Right lobe of liver (tissue), 6 donors: Measurements from ENCODE around the gene NPAS2. TPM values are rescaled to one million over a fixed set of nuclear protein-coding genes. Genes with fewer than 3 reads are reported as not detected.

ENCODE experiments used
- ATAC-seq, 4 donors: fragments of 200-7000 bp; cut with Tn5 transposase; one replicate each; pipeline ENCODE4 v1.9.1; 2020; ENCODE audit warnings: mild to moderate bottlenecking in 4 of 4, moderate library complexity in 4 of 4
- DNase-seq, 3 donors: peaks; one replicate each; pipeline ENCODE4 v3.0.0-alpha.2; 2020
- H3K27ac ChIP-seq, 3 donors: fragments of 200-600 bp; one replicate each; pipeline ENCODE4 v1.8.0; 2022
- H3K27me3 ChIP-seq, 2 donors: fragments of 200-600 bp; one replicate each; pipeline ENCODE4 v1.8.0; 2022
- H3K36me3 ChIP-seq, 4 donors: fragments of 200-600 bp; sonication (generic) in 1 of 4; one replicate each; pipeline versions ENCODE4 v1.5.1 to v1.8.0; 2017 to 2022; ENCODE audit warnings: control low read depth in 1 of 4
- H3K4me1 ChIP-seq, 4 donors: fragments of 200-600 bp; sonication (generic) in 1 of 4; one replicate each; pipeline versions ENCODE4 v1.5.1 to v1.8.0; 2017 to 2022; ENCODE audit warnings: control low read depth in 1 of 4
- H3K4me3 ChIP-seq, 3 donors: fragments of 200-600 bp; one replicate each; pipeline ENCODE4 v1.8.0; 2022
- H3K9me3 ChIP-seq, 4 donors: fragments of 200-600 bp; sonication (generic) in 1 of 4; one replicate each; pipeline versions ENCODE4 v1.5.1 to v1.8.0; 2017 to 2022; ENCODE audit warnings: control low read depth in 1 of 4
- CTCF ChIP-seq, 4 donors: fragments of 200-600 bp in 3 of 4; fragments of 450-650 bp in 1 of 4; IDR thresholded peaks; one replicate each; pipeline versions ENCODE4 v1.5.1 to v1.8.0; 2016 to 2022; ENCODE audit warnings: antibody characterized with exemption in 4 of 4, mild to moderate bottlenecking in 2 of 4
- POLR2A ChIP-seq: fragments of 450-650 bp; IDR thresholded peaks from one replicate; pipeline ENCODE4 v1.6.1; 2017; ENCODE audit warnings: antibody characterized with exemption, mild to moderate bottlenecking
- WGBS: methylation state at CpG from one replicate; pipeline ENCODE4 v1.1.6; 2018; ENCODE audit warnings: low coverage, low lambda C conversion rate; ENCODE audit not compliant: insufficient coverage; ENCODE audit errors: missing lambda C conversion rate; 5-methylcytosine and 5-hydroxymethylcytosine counted together
- intact Hi-C, 2 donors: fragments of 100-400 bp; cut with DNase I; formaldehyde crosslinking; loops; one replicate each; pipeline versions ENCODE4 v1.11.2 to v1.14.1; 2022
- long read RNA-seq: library from polyadenylated mRNA; unstranded; transcript quantifications from one replicate; pipeline ENCODE4 v2.0.0, GENCODE V29; 2019
- total RNA-seq, 6 experiments: library from RNA; depleted of rRNA in 2 of 6; stranded (reverse); fragments of >200 nt in 2 of 6; fragmentation: NEBNext Ultra II Directional in 3 of 6; extraction: Animal tissue kit (Norgen Biotek cat#: 25700) in 3 of 6; gene quantifications; one replicate each; pipeline versions ENCODE4 v1.1.0 to v1.2.4, GENCODE V29; 2016 to 2023
- donor health status: DM: no; HTN: yes; CAD: no.
- donor health status: DM: no; HTN: no; CAD: no.
- donor health status: DM: no; HTN: no; CAD: no.
- donor health status: DM: no; HTN: yes; CAD: no.
- donor health status: DM: no; HTN: yes; CAD: no.

NPAS2 gene
- total RNA-seq, result 10 to 100 TPM in 5 of 6 experiments, 1 to 10 TPM in 1; 8.8 to 33.3 (median 24.5) TPM
- long read RNA-seq, result 0 reads

DNA sequence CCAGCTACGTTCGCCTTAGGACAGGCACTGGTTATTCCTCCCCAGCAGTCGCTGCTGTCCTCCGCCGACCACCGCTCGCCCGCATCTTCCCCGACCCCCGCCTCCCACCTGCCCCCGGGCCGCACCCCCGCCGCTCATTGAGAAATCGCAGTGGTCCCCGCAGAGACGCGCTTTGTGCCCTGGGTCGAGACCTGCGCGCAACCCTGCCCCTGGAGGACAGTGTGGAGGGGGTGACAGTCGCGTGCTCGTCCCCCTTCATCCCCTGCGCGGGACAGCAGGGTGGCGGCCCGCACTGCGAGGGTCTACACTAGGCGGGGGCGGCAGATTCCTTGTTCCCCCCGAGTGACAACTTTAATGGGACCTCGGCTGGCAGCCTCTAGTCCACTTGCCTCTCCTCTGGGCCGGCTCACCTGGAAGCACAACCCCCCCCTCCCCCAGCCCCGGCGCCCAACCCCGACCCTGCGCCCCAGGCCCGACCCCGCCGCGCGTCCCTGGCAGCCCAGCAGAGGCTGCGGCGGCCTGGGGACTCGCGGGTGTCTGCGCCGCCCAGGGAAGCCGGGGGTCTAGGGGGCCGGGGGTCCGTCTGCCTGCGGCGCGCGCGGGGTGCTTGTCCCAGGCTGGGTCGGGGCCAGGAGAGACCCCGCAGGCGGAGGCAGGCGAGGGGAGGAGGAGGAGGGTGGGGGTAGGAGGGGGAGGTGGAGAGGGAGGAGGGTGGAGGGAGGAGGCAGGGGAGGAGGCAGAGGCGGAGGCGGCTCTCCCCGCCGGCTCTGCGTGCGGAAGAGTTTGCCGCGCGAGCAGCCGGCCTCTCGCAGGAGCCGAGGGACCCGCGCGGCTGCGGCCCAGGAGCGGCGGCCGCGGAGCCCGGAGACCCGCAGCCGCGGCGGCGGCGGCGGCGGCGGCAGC, at the start of gene NPAS2:
Gene NPAS2 (plus strand): TSS at position 770 of the 903 bp plus-strand sequence. CDS start 84,616 bp downstream, outside the sequence.
- Histone ChIP-seq H3K4me3 (peak within 1 kb of the TSS; percentile 66 to 76 (median 73)), H3K27ac (peak within 1 kb of the TSS; percentile 44 to 95 (median 87)), H3K36me3 (no peaks in the 10 kb centered on the region), H3K4me1 (peaks cover 0 to 38% (median 12%) of the 10 kb centered on the region in 4 donors), H3K27me3 (no peaks in the 10 kb centered on the region), H3K9me3 (no peaks in the 10 kb centered on the region)
- peak; percentile 61 to 75 (median 69) for DNase-seq
- intact Hi-C loops, result loop anchor here in 1 of 2 donors (10.0 kb wide), 1 partner anchor 65 kb away; no protein-coding TSS in a partner anchor
- peak; percentile 40 to 70 (median 64) for ATAC-seq
- TF ChIP-seq CTCF (IDR thresholded peaks at IDR 0.05), result no peak
- TF ChIP-seq POLR2A, result peak; percentile 41
- WGBS, result 0% methylated on average over 13 of the region's 91 CpGs

DNA sequence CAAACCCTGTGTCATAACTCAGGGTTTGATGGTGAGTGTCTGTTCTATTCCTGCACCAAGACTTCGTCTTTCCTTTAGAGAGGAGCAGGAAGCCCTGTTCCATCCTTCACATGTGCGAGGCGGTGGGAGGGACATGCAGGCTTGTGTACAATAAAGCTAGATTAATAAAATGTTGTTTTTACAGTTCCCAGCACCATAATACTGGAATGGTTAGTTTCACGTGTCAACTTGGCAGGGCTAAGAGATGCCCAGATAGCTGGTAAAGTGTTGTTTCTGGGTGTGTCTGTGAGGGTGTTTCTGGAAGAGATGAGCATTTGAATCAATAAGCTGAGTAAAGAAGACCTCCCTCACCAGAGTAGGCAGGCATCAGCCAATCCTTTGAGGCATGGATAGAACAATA, 48.8 kb upstream of the NPAS2 start:
- Histone ChIP-seq H3K27ac (no peak overlapping the region), H3K36me3 (no peaks in the 10 kb centered on the region), H3K27me3 (no peaks in the 10 kb centered on the region), H3K9me3 (no peaks in the 10 kb centered on the region), H3K4me3 (no peak overlapping the region), H3K4me1 (no peaks in the 10 kb centered on the region)
- no peak for ATAC-seq
- DNase-seq, result no peak
- no peak for TF ChIP-seq POLR2A
- TF ChIP-seq CTCF (IDR thresholded peaks at IDR 0.05), result no peak
- 86% methylated on average over 4 of the region's 4 CpGs for WGBS
- intact Hi-C loops, result no loop called here

- Histone ChIP-seq H3K27me3 (no peaks in the 10 kb centered on the region), H3K4me3 (no peak overlapping the region), H3K36me3 (no peaks in the 10 kb centered on the region), H3K9me3 (no peaks in the 10 kb centered on the region), H3K27ac (no peak overlapping the region), H3K4me1 (no peaks in the 10 kb centered on the region)
- no peak for ATAC-seq
- DNase-seq, result no peak
- no peak for TF ChIP-seq POLR2A
- no peak for TF ChIP-seq CTCF (IDR thresholded peaks at IDR 0.05)
- intact Hi-C loops, result no loop called here
- 76% methylated on average over 3 of the region's 4 CpGs for whole genome bisulfite sequencing
Measured at GRCh38 chr2:100773538-100773937, 46.4 kb upstream of the NPAS2 start.

DNA sequence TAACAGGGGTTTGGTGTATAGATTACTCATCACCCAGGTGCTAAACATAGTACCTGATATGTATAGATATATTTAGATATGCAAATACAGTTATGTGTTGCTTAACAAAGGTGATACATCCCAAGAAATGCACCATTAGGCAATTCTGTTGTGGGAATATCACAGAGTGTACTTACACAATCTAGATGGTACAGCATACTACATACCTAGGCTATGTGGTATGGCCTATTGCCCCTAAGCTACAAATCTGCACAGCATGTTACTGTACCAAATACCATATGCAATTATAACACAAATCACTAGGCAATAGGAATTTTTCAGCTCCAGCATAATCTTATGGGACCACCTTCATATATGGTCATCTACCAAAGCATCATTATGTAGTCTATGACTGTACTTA, 43.5 kb upstream of the NPAS2 start:
- intact Hi-C loops, result no loop called here
- ATAC-seq (no peak), DNase-seq (no peak)
- peaks cover 0 to 17% (median 5%) of the 10 kb centered on the region in 4 donors for H3K4me1 ChIP-seq
- no peak overlapping the region for H3K27ac ChIP-seq
- TF ChIP-seq CTCF (IDR thresholded peaks at IDR 0.05), result no peak
- H3K9me3 ChIP-seq, result no peaks in the 10 kb centered on the region
- H3K4me3 ChIP-seq, result no peak overlapping the region
- H3K27me3 ChIP-seq, result no peaks in the 10 kb centered on the region
- no peaks in the 10 kb centered on the region for H3K36me3 ChIP-seq
